Astrocyte of the spinal cord (primary cell): ENCODE measurements around the gene CACNA1D.

Experiments used
- DNase-seq: peaks from one replicate; pipeline ENCODE4 v3.0.0; 2011; ENCODE audit warnings: low read depth, low spot score
- H3K4me3 ChIP-seq: 2 replicates; pipeline ENCODE4 v1.5.1; 2011; ENCODE audit warnings: low read depth, mild to moderate bottlenecking, low read length, moderate library complexity
- in situ Hi-C: cut with HindIII; loops from 2 replicates; pipeline ENCODE4 v1.10.0; 2017; ENCODE audit warnings: low sequenced_read_pairs
- TF ChIP-seq, protein P1 (sequence below): IDR thresholded peaks from 2 replicates; pipeline ENCODE4 v1.5.1; 2012; ENCODE audit warnings: low read depth, mild to moderate bottlenecking, low read length, inconsistent platforms

The CACNA1D gene

DNA sequence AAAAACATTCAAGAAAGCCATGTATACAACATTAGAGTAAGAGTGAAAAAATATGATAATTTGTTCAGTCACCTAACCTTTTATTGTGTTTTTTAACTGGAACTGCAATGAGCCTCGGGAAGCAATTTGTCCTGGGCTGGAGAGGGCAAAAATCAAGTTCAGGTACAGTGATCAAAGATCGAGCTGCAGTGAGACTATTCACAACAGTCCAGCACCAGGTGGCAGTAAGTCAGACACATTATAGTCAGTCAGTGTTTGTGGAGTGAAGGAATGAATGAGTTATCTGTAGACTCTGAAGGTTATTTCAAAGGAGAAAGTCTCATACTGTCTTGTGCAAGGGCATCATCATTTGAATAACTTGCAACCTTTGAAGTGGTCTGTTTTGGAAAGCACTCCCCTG is 235.2 kb downstream of the CACNA1D start:
- TF ChIP-seq, protein P1, sequence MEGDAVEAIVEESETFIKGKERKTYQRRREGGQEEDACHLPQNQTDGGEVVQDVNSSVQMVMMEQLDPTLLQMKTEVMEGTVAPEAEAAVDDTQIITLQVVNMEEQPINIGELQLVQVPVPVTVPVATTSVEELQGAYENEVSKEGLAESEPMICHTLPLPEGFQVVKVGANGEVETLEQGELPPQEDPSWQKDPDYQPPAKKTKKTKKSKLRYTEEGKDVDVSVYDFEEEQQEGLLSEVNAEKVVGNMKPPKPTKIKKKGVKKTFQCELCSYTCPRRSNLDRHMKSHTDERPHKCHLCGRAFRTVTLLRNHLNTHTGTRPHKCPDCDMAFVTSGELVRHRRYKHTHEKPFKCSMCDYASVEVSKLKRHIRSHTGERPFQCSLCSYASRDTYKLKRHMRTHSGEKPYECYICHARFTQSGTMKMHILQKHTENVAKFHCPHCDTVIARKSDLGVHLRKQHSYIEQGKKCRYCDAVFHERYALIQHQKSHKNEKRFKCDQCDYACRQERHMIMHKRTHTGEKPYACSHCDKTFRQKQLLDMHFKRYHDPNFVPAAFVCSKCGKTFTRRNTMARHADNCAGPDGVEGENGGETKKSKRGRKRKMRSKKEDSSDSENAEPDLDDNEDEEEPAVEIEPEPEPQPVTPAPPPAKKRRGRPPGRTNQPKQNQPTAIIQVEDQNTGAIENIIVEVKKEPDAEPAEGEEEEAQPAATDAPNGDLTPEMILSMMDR: no peak
- no peak overlapping the region for H3K4me3 ChIP-seq
- DNase-seq: no peak
- in situ Hi-C loops: no loop called here

DNA sequence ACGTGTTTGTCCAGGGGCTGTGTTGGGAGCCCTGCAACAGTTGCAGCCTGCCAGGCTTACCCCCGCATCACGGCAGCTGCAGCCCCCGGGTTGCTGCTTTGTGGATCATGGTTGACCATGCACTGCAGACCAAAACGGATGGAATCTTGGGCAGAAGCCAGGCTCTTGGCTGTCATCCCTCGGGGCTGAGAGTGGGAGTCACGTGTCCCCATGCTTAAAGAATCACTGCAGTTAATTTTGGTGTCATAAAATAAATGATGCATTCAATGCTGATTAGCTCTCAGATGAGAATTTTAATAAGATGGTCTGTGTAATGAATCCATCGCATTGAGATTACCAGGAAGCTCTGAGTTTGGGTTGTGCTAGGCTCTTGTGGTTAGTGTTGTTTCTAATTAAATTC is 236.2 kb downstream of the CACNA1D start:
- TF ChIP-seq, protein P1: no peak
- in situ Hi-C loops: no loop called here
- no peak for DNase-seq
- H3K4me3 ChIP-seq: no peak overlapping the region

DNA sequence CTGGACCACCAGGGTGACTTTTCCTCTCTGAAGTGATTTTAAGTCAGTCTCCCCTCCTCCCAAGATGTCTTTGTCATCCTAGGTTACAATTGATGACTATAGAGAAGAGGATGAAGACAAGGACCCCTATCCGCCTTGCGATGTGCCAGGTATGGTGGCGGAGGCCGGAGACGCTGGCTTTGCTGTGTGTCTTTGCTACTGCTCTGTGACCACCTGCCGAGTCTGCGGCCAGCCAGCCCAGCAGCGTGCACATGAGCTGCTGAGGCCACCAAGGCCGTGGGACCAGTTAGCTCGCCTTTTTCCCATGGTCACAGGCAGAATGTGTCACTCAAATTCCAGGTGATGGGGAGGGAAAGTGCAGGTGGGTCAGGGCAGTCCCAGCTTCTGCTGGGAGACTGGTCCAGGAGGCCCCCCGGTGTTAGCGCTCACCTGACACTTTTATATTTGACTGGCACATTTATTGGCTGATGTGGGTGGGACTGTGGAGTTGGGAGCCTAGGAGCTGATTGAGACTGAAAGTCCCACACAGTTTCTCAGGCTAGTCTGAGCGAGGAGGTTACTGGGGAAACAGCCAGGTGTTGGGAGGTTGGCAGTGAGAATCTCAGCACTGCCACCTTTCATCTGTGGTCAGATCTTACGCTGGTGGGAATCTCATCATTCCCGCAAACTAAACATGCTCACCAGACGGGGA is 237.7 kb downstream of the CACNA1D start:
- in situ Hi-C loops: no loop called here
- no peak overlapping the region for H3K4me3 ChIP-seq
- no peak for DNase-seq
- TF ChIP-seq, protein P1: no peak

DNA sequence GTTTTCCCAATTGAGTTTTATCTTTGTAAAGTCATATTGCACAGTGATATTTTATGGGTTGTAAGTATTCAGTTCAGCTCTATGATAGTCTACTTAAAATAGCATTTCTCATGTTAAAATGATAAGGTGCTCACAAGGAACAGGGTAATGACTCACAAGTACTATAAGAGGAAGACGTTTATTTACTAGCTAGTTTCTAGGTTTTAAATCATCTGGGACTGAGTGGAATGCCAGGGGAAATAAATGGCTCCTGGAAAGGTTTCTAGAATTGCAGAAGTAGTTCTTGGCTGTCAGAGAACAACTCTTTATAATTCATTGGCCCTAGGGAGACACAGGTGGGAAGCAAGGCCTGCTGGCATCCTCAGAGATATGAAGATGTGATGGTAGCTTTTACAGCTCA is 239.0 kb downstream of the CACNA1D start:
- TF ChIP-seq, protein P1: no peak
- H3K4me3 ChIP-seq: no peak overlapping the region
- DNase-seq: no peak
- in situ Hi-C loops: no loop called here

DNA sequence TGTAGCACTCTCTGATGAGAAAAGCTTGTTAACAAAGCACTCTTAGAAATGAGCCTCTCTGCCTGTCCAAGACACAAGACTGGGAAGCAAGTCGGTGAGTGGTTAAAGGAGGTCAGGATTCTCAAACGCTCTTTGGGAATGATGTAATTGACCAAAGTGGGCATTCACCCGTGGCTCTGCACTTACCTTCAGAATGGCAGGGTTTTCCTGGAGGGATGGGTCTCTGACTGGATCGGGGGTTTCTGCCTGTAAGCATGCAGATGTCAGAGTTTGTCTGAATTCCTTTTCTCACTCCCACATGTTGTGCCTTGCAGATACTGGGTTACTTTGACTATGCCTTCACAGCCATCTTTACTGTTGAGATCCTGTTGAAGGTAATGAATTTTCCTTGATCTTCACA is 245.6 kb downstream of the CACNA1D start:
- no peak for DNase-seq
- no peak overlapping the region for H3K4me3 ChIP-seq
- TF ChIP-seq, protein P1: no peak
- in situ Hi-C loops: no loop called here

DNA sequence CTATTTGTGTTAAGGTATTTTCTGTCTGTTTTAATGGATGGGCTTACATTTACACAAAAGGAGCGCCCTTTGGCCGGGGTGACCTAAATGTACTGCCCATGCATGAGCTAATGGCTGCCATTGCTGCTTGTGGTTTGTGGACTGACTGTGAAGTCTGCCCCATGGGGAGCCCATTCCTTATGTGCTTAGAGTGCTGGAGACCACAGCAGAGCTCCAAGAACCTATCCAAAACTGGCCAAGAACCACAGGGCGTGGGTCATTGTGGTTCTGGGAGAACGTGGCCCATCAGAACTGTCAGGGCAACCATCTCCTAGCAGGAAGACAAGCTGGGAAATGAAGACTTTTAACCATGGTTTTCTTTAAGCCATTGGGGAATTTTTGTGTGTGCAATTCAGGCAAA is 246.5 kb downstream of the CACNA1D start:
- TF ChIP-seq, protein P1: no peak
- in situ Hi-C loops: no loop called here
- DNase-seq: peak; percentile 47
- no peak overlapping the region for H3K4me3 ChIP-seq

DNA sequence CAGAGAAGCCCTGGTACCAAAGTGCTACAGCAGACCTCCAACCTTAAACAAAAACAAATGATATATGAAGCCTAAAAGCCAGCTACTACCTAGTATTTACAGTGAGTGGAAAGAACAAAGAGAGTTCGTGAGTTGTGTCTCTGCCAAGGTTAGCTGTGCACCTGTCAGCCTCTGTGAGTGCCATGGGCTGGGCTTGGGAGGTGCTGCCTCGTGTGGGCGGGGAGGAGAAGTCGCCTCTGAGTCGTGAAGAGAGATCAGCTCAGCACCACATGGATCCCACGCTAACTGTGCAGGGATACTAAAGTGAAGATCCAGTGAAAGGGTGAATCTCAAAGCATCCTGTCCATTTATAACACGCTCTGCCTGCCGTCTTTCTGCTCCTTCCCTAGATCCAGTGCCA is 249.9 kb downstream of the CACNA1D start:
- in situ Hi-C loops: no loop called here
- no peak overlapping the region for H3K4me3 ChIP-seq
- TF ChIP-seq, protein P1: no peak
- no peak for DNase-seq
